Activated CD8-positive, alpha-beta T cell treated with anti-CD3 and anti-CD28 coated beads for 36 hours (primary cell): Measurements from ENCODE around the gene BEX3. TPM values are rescaled to one million over a fixed set of nuclear protein-coding genes. Genes with fewer than 3 reads are reported as not detected.

Source experiments
- ATAC-seq: fragments of 200-7000 bp; cut with Tn5 transposase; one replicate; pipeline ENCODE4 v1.10.0; 2021; ENCODE audit warnings: mild to moderate bottlenecking, moderate library complexity
- CTCF ChIA-PET: fragments of 350-600 bp; sonication (Branson Sonifier 250); formaldehyde crosslinking; loops from one replicate; lab custom pipeline; 2021; ENCODE audit warnings: antibody characterized with exemption; lab: Charles Lee
- POLR2A ChIA-PET: fragments of 350-600 bp; sonication (Branson Sonifier 250); formaldehyde crosslinking; loops from one replicate; lab custom pipeline; 2021; ENCODE audit warnings: antibody characterized with exemption; lab: Charles Lee
- DNase-seq: peaks from one replicate; pipeline ENCODE4 v3.0.0-alpha.2; 2020
- H3K27ac Mint-ChIP-seq: one replicate; pipeline ENCODE4 v1.8.0; 2021; ENCODE audit warnings: mild to moderate bottlenecking, mixed read lengths
- H3K27me3 Mint-ChIP-seq: one replicate; pipeline ENCODE4 v1.8.0; 2021; ENCODE audit warnings: mixed read lengths
- H3K36me3 Mint-ChIP-seq: one replicate; pipeline ENCODE4 v1.8.0; 2021; ENCODE audit warnings: low read depth, mixed read lengths
- H3K4me1 Mint-ChIP-seq: one replicate; pipeline ENCODE4 v1.8.0; 2021; ENCODE audit warnings: low read depth, mixed read lengths
- H3K4me3 Mint-ChIP-seq: one replicate; pipeline ENCODE4 v1.8.0; 2021; ENCODE audit warnings: mild to moderate bottlenecking, moderate library complexity, mixed read lengths
- H3K9me3 Mint-ChIP-seq: one replicate; pipeline ENCODE4 v1.8.0; 2021; ENCODE audit warnings: mixed read lengths
- CTCF ChIP-seq: fragments of 200-600 bp; IDR thresholded peaks from one replicate; pipeline ENCODE4 v1.8.0; 2022; ENCODE audit warnings: antibody characterized with exemption, mild to moderate bottlenecking
- intact Hi-C: fragments of 100-400 bp; cut with micrococcal nuclease; formaldehyde crosslinking; loops from one replicate; pipeline ENCODE4 v1.10.0; 2022
- total RNA-seq, 2 experiments: library from RNA; stranded (reverse); gene quantifications; one replicate each; pipeline ENCODE4 v1.2.3, GENCODE V29; 2021

BEX3 gene
- total RNA-seq, 2 experiments from 2014 or later, result 30.8 to 35.1 TPM

GRCh38 chrX:103386332-103386731 lies 10.0 kb downstream of the BEX3 start:
- TF ChIP-seq CTCF, result no peak
- no peak for DNase-seq
- ATAC-seq, result no peak
- ChIA-PET CTCF (no interaction called here), POLR2A (no interaction called here)
- H3K27me3 Mint-ChIP-seq, result peaks cover 14% of the 10 kb centered on the region
- H3K36me3 Mint-ChIP-seq, result no peaks in the 10 kb centered on the region
- no peaks in the 10 kb centered on the region for H3K9me3 Mint-ChIP-seq
- no peak overlapping the region for H3K4me3 Mint-ChIP-seq
- intact Hi-C loops, result no loop called here
- no peak overlapping the region for H3K27ac Mint-ChIP-seq
- H3K4me1 Mint-ChIP-seq, result no peaks in the 10 kb centered on the region

- Mint-ChIP-seq H3K4me1 (peaks cover 8% of the 10 kb centered on the region), H3K4me3 (no peak overlapping the region), H3K27me3 (peaks cover 12% of the 10 kb centered on the region), H3K27ac (no peak overlapping the region), H3K36me3 (no peaks in the 10 kb centered on the region), H3K9me3 (no peaks in the 10 kb centered on the region)
- ATAC-seq, result no peak
- no peak for TF ChIP-seq CTCF
- ChIA-PET CTCF (no interaction called here), POLR2A (no interaction called here)
- intact Hi-C loops, result no loop called here
- DNase-seq, result no peak
These were observed 17.1 kb downstream of the BEX3 start for GRCh38 chrX:103393487-103393886.

- peaks cover 13% of the 10 kb centered on the region for H3K4me1 Mint-ChIP-seq
- ChIA-PET CTCF (no interaction called here), POLR2A (no interaction called here)
- no peak for TF ChIP-seq CTCF
- intact Hi-C loops, result no loop called here
- no peak for DNase-seq
- no peaks in the 10 kb centered on the region for H3K36me3 Mint-ChIP-seq
- H3K27ac Mint-ChIP-seq, result peak overlapping the region; percentile 61
- no peaks in the 10 kb centered on the region for H3K27me3 Mint-ChIP-seq
- ATAC-seq, result peak; percentile 17
- H3K4me3 Mint-ChIP-seq, result no peak overlapping the region
- no peaks in the 10 kb centered on the region for H3K9me3 Mint-ChIP-seq
These were observed 19.8 kb downstream of the BEX3 start for GRCh38 chrX:103396186-103396585.

- DNase-seq (no peak), ATAC-seq (peak; percentile 14)
- POLR2A ChIA-PET, result no interaction called here
- TF ChIP-seq CTCF, result no peak
- Mint-ChIP-seq H3K27me3 (no peaks in the 10 kb centered on the region), H3K36me3 (no peaks in the 10 kb centered on the region), H3K9me3 (no peaks in the 10 kb centered on the region), H3K4me3 (no peak overlapping the region), H3K4me1 (peaks cover 13% of the 10 kb centered on the region), H3K27ac (peak overlapping the region; percentile 61)
- intact Hi-C loops, result no loop called here
- CTCF ChIA-PET, result no interaction called here
These were observed 20.3 kb downstream of the BEX3 start for GRCh38 chrX:103396660-103397059.

GRCh38 chrX:103397707-103398106 lies 21.4 kb downstream of the BEX3 start:
- Mint-ChIP-seq H3K36me3 (no peaks in the 10 kb centered on the region), H3K27me3 (no peaks in the 10 kb centered on the region), H3K27ac (peak overlapping the region; percentile 68), H3K4me1 (peaks cover 13% of the 10 kb centered on the region), H3K4me3 (no peak overlapping the region), H3K9me3 (no peaks in the 10 kb centered on the region)
- ChIA-PET CTCF (no interaction called here), POLR2A (no interaction called here)
- TF ChIP-seq CTCF, result no peak
- intact Hi-C loops, result no loop called here
- no peak for DNase-seq
- no peak for ATAC-seq
